Left ventricle myocardium inferior (tissue), 1 donor: ENCODE data around the gene SMYD4. TPM values are rescaled to one million over a fixed set of nuclear protein-coding genes. Genes with fewer than 3 reads are reported as not detected.

ENCODE experiments used
- DNase-seq: peaks from one replicate; pipeline ENCODE4 v3.0.0-alpha.2; 2020
- H3K27ac ChIP-seq: fragments of 200-600 bp; replicated peaks from 2 replicates; pipeline ENCODE4 v1.8.0; 2021
- H3K27me3 ChIP-seq: fragments of 200-600 bp; 2 replicates; pipeline ENCODE4 v1.8.0; 2021; ENCODE audit warnings: low read depth
- H3K36me3 ChIP-seq: fragments of 200-600 bp; 2 replicates; pipeline ENCODE4 v1.8.0; 2021
- H3K4me1 ChIP-seq: fragments of 200-600 bp; 2 replicates; pipeline ENCODE4 v1.8.0; 2021
- H3K4me3 ChIP-seq: fragments of 200-600 bp; 2 replicates; pipeline ENCODE4 v1.8.0; 2021; ENCODE audit warnings: mild to moderate bottlenecking, moderate library complexity
- H3K9me3 ChIP-seq: fragments of 200-600 bp; replicated peaks from 2 replicates; pipeline ENCODE4 v1.8.0; 2021
- intact Hi-C: fragments of 100-400 bp; cut with micrococcal nuclease; formaldehyde crosslinking; loops from one replicate; pipeline ENCODE4 v1.11.0; 2022
- total RNA-seq: library from RNA; stranded (reverse); fragmentation: NEBNext Ultra II Directional; extraction: Animal tissue kit (Norgen Biotek cat#: 25700); gene quantifications from one replicate; pipeline ENCODE4 v1.2.1, GENCODE V29; 2021
- TF ChIP-seq, protein P1 (sequence below): fragments of 200-600 bp; IDR thresholded peaks from 2 replicates; pipeline ENCODE4 v1.8.0; 2021; ENCODE audit warnings: antibody characterized with exemption, mild to moderate bottlenecking, borderline replicate concordance
- donor health status: DM: no; HTN: yes; CAD: no; lungs with severe emphysema.

The SMYD4 gene
- total RNA-seq, 1 donor from 2014 or later: 13.7 TPM

DNA sequence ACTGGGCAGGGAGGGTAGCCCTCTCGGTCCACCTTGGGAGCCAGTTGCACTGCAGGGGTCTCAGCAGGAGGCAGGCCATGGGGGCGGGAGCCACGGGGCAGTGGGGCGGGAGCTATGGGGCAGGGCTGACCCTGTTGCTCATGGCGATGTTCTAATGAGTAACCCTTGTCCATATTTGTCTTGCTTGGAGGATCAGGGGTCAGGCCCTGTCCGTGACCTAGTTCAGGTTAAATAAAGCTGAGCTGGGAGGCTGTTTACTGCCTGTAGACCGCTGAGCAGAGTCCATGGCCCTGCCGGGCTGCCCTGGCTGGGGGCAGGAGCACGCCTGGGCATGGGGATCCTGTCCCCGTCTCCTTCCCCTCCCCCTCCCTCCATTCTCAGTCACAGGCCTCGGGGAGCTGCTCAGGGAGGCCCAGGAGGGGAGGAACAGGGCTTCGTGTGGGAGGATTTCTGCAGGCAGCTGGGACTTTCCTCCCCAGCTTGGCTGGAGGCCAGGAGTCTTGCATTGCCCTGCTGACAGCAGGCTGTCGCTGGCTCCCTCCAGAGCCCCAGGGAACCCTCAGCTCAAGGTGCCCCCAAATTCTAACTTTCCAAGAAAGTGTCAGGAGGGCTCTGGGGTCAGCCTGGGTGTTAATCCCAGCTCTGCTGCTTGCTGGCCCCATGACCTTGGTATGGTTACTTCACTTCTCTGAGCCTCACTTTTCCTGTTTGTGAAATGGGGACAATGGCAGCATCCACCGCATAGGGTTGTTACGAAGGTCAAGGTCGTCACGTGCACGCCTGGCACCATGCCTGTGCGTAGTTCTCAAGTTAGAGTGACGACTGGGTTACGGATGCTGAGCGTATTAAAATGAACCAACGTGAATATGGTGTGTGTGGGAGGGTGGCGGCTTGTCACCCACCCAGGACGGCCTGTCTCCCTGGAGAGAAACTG is 93.1 kb downstream of the SMYD4 start:
- H3K36me3 ChIP-seq: peaks cover 46% of the 10 kb centered on the region
- intact Hi-C loops: no loop called here

DNA sequence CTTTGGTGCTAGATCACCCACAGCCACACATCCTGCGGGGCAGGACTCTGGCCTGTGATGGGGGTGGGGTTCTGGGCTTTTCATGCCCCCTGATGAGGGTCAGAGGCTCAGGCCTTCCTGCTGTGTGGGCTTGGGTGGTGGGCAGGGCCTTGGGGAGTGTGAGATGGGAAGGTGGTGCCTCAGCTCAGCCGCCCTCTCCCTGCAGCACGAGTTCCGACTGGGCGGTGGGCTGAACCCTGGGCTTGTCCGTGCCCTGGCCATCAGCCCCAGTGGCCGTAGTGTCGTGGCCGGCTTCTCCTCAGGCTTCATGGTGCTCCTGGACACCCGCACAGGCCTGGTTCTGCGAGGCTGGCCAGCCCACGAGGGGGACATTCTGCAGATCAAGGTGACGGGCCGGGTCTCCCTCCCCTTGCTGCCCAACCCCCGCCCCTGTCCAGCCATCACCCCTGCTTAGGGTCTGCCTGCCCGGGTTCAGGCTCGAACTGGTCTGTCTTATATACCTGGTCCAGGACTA is 93.8 kb downstream of the SMYD4 start:
- Histone ChIP-seq H3K27me3 (no peaks in the 10 kb centered on the region), H3K4me1 (peaks cover 30% of the 10 kb centered on the region), H3K36me3 (peaks cover 54% of the 10 kb centered on the region), H3K27ac (peak overlapping the region; percentile 56), H3K4me3 (no peak overlapping the region), H3K9me3 (no peaks in the 10 kb centered on the region)
- TF ChIP-seq, protein P1, sequence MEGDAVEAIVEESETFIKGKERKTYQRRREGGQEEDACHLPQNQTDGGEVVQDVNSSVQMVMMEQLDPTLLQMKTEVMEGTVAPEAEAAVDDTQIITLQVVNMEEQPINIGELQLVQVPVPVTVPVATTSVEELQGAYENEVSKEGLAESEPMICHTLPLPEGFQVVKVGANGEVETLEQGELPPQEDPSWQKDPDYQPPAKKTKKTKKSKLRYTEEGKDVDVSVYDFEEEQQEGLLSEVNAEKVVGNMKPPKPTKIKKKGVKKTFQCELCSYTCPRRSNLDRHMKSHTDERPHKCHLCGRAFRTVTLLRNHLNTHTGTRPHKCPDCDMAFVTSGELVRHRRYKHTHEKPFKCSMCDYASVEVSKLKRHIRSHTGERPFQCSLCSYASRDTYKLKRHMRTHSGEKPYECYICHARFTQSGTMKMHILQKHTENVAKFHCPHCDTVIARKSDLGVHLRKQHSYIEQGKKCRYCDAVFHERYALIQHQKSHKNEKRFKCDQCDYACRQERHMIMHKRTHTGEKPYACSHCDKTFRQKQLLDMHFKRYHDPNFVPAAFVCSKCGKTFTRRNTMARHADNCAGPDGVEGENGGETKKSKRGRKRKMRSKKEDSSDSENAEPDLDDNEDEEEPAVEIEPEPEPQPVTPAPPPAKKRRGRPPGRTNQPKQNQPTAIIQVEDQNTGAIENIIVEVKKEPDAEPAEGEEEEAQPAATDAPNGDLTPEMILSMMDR: no peak
- no peak for DNase-seq
- intact Hi-C loops: no loop called here

More for the DNA sequence above, 93.1 kb downstream of the SMYD4 start:
- TF ChIP-seq, protein P1: no peak
- peak; percentile 71 for DNase-seq
- Histone ChIP-seq H3K9me3 (no peaks in the 10 kb centered on the region), H3K27me3 (no peaks in the 10 kb centered on the region), H3K27ac (peak overlapping the region; percentile 56), H3K4me3 (no peak overlapping the region), H3K4me1 (peaks cover 24% of the 10 kb centered on the region)

DNA sequence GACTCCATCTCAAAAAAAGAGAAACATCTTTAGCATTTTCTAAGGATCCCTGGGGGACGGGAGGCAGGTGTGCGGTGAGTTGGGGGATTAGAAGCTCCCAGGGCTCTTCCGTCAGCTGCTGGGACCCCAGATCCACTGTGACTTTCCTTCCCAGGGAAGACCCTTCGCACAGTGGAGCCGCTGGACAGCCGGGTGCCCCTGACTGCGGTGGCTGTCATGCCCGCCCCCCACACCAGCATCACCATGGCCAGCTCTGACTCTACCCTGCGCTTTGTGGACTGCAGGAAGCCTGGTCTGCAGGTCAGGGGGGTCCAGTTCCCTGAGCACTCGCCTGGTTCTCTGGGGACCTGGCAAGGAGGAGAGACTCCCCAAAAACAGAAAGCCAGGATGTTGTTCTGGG is 94.3 kb downstream of the SMYD4 start:
- Histone ChIP-seq H3K27ac (peak overlapping the region; percentile 56), H3K27me3 (no peaks in the 10 kb centered on the region), H3K4me3 (no peak overlapping the region), H3K36me3 (peaks cover 56% of the 10 kb centered on the region), H3K9me3 (no peaks in the 10 kb centered on the region), H3K4me1 (peaks cover 35% of the 10 kb centered on the region)
- intact Hi-C loops: no loop called here
- TF ChIP-seq, protein P1: no peak
- DNase-seq: no peak

DNA sequence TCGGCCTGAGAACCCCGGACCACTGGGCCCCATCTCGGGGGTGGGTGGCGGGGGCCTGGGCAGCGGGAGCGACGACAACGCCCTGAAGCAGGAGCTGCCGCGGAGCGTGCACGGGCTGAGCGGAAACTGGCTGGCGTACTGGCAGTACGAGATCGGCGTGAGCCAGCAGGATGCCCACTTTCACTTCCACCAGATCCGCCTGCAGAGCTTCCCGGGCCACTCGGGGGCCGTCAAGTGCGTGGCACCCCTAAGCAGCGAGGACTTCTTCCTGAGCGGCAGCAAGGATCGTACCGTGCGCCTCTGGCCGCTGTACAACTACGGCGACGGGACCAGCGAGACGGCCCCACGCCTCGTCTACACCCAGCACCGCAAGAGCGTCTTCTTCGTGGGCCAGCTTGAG is 95.9 kb downstream of the SMYD4 start:
- Histone ChIP-seq H3K4me1 (peaks cover 49% of the 10 kb centered on the region), H3K36me3 (peaks cover 62% of the 10 kb centered on the region), H3K27ac (no peak overlapping the region), H3K9me3 (no peaks in the 10 kb centered on the region), H3K27me3 (no peaks in the 10 kb centered on the region), H3K4me3 (no peak overlapping the region)
- TF ChIP-seq, protein P1: no peak
- no peak for DNase-seq
- intact Hi-C loops: no loop called here

DNA sequence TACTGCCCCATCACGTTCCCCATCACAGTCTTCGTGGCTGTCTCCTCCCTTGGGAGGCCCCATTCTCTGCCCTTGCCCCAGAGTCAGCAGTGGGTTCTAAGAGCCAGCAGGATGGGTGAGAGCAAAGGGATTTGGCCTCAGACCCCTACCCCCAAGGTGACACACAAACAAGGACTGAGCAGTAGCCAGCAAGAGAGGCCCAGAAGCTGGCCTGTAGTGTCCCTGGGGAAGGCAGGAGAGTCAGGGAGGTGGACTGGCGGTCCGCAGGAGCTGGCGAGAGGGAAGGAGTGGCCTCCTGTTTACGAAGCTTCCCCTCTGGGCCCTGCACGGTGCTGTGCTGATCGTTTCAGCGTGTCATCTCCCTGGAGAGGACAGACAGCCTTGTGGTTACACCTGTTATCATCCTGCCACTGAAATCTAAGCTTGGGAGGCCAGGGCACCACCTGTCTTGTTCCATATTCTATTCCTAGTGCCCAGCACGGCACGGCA is 96.8 kb downstream of the SMYD4 start:
- TF ChIP-seq, protein P1: no peak
- Histone ChIP-seq H3K4me3 (no peak overlapping the region), H3K27ac (no peak overlapping the region), H3K4me1 (peaks cover 55% of the 10 kb centered on the region), H3K36me3 (peaks cover 64% of the 10 kb centered on the region), H3K27me3 (no peaks in the 10 kb centered on the region), H3K9me3 (no peaks in the 10 kb centered on the region)
- no peak for DNase-seq
- intact Hi-C loops: no loop called here
